GM21717 (cell line): ENCODE data around the gene CENPP.

ENCODE experiments used
- ATAC-seq: cut with Tn5 transposase; IDR thresholded peaks from one replicate; pipeline ENCODE4 v1.9.1; 2021; ENCODE audit warnings: mild to moderate bottlenecking, moderate library complexity; ENCODE audit not compliant: unreplicated experiment

The CENPP gene

DNA sequence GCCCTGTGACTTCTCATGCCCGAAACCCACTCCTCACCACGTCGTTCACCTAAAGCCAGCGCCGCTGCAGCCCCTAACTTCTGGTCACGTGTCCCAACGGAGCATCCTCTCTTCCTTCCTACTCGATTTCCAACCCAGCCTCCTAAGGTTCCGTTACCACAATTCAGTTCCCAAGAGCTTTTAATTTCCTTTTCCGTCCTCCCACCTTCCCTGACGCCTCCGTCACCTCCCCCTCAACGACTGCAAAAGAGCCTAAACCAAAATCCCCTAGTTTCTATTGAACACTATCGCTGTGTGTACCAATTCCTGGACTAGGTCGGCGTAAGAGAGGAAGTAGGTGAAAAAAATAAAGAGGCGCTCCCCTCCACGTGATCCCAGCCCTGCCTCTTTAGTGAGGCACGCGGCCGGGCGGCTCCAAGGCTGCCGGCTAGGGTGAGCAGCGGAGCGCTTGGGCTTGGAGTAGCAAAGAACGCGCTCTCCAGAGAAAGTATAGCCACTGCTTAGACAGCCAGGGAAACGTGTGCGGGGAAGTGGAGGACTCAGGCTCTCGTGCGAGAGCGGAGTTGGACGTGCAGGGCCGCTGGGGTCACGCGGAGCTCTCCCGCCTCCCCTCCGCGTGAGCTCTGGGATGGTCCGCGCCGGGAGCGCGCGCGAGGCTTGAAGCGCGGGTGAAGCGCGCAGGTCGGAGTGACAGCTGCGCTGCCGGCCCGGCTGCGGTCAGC lies at the start of gene CENPP, which contains the start of gene NOL8:
Gene CENPP, plus strand, starts transcription at position 685 of the 722 bp plus-strand sequence.
Gene NOL8, minus strand, starts transcription at position 82 of the 722 bp plus-strand sequence. CDS start 1,189 bp downstream, outside the sequence.
- peak; percentile 92 for ATAC-seq

DNA sequence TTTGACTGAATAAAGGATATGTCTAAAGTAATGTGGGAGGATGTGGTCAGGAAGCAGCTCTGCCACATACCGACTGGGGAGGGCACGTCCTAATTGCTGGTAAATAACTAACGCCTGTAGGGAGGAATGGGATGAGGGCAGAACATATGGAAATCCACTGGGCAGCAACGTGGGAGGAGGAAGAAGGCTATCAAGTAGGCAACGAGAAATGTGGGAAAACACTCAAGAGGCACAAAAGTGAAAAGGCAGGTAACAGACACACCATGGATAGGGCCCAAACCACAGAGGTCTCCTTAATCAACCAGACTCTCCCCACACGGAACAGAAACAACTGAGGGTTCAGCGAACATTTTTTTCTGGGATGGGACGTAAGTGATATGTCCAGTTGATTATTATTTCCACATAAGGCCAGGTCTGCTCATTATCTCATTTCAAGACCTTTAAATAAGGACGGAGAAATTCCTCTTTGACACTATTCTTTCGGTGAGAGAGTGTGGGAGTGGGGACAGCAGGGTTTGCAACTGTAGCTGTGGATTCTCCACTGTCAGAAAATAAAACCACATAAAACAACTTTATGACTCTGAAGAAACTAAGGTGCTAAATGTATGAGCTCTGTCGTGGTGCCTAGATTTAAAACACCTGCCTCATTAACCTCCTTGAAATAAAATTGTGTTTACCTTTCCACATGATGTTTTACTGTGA lies 49.3 kb upstream of the CENPP start:
- no peak for ATAC-seq

DNA sequence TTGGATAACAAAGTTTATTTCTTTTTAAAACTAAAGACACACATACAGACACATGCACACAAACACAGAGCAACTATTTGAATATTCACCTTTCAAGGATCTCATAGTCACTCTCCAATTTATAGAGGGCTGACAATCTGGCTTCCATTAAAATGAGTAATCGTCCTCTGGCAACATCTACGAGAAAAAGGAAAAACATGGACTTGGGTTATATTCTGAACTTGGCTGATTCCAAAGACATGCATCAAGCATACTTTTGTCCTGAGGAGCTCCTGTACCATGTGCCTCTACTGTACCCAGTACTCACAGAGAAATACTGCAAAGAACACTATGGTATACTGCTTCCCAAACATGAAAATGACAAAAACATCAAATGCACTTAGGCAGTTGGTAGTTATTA lies 47.6 kb upstream of the CENPP start:
- no peak for ATAC-seq

DNA sequence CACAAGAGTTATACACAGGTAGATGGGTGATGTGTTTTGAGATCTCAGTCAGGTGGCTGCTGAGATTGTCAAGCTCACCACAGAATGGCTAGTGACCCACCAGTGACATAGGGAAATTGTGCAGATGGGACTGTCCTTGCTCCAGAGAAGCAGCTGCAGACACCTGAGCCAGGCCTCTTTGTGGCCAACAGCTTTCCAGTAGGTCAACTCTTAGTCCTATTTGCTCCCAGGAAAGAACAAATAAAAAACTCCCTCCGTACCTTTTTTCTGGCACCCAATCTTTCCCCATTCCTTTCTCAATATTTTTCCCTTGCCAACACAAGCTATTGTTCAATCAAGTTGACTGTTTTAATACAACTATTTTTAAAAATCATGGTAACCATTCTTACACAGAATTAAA lies 46.5 kb upstream of the CENPP start:
- no peak for ATAC-seq

DNA sequence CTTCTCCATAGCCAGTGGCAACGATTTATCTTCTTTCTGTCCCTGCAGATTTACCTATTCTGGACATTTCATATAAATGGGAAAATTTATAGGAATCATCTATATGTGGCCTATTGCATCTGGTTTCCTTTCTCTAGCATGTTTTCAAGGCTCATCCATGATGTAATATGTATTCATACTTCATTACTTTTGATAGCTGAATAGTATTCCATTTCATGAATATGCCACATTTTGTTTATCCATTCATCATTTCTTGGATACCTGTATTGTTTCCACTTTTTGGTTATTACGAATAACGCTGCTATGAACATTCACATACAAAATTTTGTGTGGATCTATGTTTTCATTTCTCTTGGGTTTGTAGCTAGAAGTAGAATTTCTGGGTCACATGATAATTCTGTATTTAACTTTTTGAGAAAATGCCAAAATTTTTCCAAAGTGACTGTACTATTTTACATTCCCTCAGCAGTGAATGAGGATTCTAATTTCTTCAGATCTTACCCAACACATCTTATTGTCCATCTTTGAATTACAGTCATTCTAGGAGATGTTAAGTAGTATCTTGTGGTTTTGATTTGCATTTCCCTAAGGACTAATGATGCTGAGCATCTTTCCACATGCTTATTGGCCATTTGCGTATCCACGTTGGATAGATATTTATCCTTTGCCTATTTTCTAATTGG lies 35.9 kb upstream of the CENPP start:
- ATAC-seq, result no peak

DNA sequence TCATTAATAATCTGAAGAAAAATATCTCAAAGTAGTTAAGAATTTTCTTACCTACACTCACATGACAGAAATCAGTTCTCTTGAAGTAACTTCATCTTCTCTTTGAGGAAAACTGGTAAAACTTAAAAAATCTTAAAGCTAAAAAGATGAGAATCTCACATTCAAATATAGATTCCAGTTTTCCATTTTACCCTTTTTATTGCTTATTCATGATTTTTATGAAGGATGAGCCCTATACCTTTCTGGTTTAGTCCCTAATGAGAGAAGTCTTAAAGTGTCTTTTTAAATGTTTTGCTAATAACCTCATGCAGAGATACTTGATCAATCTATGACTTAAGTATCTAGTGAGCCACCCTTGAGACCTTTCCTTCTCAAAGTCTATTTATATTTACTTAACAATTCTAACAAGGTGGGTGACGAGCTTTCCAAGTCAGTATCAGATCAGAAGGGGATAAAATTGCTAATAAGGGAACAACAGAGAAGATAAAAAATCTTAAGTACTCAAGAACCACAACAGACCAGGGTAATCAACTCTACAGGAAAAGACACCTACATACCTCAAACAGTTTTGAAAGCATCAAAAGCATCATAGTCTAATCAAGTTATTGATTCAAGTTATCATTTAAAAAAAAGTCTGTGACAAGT lies 34.8 kb upstream of the CENPP start:
- no peak for ATAC-seq

DNA sequence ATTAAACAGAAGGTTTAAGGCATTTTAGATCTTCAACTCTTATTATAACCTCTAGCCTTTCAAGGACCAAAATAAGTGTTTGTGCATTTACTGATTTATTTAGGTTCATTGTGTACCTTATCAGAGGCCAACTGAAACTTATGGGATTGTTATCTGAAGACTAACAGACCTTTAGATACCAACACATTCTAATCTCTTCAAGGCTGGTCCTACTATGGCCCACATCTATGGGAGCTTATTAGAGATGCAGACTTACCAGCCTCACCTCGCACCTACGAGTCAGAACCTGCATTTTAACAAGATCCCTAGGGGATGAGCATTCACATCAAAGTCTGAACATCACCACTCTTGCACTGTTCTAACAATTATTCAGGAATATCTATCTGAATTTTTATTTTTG lies 34.2 kb upstream of the CENPP start:
- ATAC-seq, result no peak

DNA sequence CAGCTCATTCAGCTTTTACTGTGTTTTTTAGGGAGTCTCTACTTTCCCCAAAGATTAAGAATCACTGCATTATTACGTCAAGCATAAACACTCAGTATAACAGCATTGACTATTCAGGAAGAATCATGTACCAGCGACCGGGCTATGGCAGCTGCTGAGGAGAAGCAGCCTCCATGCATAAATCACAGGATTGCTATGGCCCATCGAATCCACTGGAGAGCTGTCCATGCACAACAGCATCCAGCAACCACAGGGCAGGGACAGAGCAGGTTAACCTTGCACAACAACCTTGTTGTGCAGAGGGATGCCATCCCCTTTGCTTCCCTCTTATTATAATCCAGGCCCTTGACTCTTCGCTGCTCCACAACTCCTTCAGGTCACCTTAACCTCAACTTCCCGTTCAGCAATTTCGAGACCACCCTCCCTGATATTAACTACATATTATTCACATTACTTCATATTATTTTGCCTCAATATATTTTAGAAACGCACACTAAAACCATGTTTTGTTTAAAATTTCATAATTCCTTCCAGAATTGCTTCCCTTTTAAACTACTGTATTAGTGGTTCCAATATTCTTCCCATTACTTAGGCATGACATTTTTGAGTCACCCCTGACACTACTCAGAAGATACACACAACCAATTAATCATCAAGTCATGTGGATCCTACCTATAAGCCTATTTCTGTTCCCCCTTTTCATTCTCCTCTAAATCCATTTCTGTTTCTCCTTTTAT lies 33.2 kb upstream of the CENPP start:
- no peak for ATAC-seq

DNA sequence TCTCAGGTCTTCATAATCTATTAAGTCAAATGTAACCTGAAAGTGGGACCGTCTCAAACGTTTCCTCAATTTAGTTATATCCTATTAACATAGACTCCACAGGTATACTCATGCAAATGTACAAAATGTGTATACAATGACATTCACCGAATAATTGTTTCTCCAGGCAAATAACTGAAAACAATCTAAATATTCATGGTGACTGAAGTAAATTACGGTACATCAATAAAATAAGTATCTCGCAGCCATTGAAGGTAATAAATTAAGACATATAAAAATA lies 32.7 kb upstream of the CENPP start:
- no peak for ATAC-seq

DNA sequence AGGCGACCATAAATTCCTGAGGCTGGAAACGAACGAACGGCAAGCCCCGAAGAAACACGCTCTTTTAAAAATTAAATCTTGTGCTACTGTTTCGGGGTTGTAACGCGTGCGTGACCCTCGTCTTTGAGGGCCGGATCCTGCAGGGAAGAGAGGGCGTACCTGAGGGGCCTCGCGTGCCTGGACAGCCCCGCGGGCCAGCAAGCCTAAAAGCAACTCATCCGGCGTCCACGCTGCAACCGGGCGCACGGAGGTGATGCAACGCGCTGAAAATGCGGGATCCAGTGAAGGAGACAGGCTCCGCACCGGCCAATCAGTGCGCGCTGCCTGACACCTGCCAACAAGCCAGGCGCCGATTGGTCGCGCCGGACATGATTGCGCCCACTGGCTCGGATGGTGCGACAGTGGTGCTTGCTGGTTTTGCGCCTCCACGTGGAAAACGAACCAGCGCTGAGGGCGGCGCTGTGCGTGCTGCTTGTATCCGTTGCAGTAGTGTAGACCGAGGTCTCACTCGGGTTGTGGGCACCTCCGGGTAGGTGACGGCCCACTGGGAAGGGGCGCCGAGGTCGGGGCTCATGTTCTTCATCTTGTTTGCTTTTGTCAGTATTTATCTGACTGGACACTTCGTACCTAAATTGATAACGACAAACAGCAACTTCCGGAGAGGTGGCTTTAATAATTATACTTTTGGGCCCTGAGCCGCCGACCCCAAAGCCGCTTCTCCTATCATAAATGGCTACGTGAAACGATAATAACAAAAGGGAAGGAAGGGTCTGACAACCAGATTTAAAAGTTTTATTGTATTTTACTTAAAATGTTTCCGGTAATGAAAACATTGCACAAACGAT lies 32.1 kb upstream of the CENPP start, which contains the start of gene IARS1:
Gene IARS1, minus strand, starts transcription at position 246 of the 845 bp plus-strand sequence. CDS start 4,278 bp downstream, outside the sequence.
- peak; percentile 95 for ATAC-seq

DNA sequence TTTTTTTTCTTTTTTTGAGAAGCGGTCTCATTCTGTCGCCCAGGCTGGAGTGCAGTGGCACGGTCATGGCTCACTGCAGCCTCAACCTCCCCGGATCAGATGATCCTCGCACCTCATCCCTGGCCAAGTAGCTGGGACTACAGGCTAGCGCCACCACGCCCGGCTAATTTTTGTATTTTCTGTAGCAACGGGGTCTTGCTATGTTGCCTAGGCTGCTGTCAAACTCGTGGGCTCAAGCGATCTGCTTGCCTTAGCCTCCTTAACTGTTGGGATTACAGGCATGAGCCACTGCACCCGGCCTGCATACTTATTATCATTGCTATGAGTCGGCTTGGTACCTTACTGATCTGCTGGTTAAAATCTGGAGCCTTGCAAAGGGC lies 31.5 kb upstream of the CENPP start:
- ATAC-seq, result no peak

DNA sequence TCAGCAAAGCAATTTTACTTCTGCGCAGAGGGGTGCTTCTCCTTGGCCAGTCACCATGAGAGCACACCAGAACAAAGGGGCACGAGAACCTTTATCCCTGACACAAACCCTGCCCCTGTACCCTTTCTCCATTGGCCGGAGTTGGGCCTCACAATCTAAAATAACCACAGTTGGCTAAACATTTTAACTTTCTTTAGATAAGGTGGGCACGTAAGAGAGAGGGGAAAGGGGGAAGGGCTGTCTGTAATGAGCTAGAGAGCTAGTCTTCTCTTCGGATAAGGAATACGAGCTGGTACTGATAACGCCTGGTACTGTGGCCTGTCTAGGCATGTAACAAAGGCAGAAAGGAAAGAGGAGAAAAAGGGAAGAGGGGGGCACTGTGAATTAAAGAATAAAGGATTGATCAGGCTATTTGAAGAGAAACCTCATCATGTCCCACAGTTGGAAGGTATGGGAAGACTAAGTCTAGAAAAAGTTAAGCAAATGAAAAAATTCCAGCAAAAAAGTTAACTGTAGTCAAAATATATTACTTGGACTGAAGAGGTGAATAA lies 30.4 kb upstream of the CENPP start:
- no peak for ATAC-seq

DNA sequence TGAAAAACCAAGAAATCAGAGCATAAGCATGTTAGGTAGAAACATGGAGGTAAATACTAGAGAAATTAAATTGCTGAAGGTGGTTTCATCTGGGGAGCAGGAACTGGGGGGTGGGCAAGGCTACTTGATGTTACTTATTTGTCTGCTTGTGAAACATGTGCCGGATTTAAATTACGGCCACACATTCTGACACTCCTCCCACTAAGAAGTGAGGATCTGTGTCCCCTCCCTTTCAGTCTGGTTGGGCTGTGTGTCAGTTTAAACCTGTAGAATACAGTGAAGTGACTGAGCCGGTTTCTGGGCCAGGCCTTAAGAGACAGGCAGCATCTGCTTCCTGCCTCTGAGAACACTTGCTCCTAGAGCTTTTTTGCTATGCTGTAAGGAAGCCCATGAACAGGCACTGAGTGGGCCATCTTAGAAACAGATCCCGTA lies 29.9 kb upstream of the CENPP start:
- no peak for ATAC-seq

DNA sequence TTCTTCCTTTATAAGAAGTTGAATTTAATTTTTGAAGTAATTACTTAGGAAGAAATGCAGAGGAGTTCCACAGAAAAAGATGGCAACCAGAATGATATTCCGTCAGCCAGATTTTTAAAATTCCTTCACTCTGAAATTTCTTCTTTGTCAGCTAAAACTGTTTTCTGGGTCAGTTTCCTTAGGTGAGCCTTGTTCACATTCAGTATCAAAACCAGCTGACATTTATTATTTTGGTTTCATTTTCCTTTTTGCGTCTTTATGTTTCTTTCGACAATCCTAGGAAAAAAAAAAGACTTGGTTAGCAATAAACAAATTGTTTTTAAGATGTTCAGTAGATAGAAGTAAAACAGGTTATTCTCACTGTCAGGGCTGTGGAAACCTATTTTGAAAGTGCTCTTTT lies 28.1 kb upstream of the CENPP start:
- no peak for ATAC-seq

DNA sequence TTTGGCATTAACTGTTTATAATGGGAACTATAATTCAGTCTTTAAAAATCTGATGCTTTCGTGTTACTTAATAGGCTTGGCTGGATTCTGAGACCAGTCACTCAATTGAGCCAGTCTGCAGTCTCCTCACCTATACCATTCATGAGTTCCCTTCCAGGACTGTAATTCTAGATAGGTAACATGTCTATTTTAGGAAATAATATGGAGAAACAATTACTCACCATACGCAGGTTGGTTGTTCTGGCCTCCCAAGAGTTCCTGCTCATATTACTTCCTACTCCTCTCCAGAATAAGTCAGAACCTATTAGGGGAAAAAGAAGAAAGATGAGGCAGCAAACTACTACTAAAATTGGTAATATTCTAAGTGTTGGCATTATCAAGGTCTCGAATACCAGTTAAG lies 27.7 kb upstream of the CENPP start:
- ATAC-seq, result no peak

DNA sequence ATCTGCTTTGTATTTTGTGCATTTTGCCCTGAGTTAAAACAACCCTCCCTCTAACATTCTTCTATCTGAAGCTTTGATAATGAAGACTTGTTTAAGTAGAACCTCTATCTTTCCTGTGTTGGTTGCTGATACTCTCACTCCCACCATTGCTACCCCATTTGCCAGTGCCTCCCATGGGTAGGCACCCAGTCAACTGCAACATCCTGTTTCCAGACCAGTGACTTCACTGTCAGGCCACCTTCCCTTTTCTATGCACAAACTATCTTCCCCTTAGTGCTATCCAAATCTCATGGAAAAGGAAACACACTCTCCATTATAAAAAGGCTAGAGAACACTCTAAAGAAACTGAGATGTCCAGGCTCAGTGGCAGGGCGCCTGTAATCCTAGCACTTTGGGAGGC lies 26.6 kb upstream of the CENPP start:
- ATAC-seq, result no peak

DNA sequence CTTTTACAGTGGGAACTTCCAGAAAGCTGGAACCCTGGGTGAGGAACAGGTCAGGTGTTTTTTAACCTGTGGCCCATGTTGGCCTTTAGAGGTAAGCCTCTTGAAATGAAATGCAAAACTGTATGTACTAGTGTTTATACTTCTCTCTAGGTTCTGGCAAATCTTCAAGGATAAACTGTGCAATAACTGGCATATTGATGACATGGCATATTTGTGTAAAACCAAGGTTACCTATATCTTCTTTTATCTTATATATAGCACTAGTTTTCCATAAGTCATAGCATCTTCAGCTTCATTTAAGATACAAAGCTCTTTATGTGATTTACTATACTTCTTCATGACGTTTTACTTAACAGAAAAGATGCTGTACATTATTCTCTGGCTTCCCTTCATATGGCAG lies 24.8 kb upstream of the CENPP start:
- ATAC-seq, result no peak

DNA sequence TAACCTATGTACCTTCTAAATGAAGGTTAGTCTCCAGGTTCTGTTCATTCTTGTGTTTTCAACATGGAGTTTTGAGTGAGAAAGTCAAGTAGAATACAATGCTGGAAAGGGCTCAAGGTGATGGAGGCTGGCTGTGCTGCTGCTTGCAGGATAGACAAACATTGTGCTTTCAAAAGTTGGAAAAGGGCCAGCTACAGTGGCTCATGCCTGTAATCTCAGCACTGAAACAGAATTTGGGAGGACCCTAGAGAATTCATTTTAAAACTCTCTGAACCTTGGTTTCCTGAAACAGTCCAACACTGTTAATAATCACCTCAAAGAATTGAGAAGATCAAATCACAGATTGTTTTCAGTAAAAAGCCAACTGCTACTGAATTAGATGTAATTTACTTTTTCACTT lies 16.9 kb upstream of the CENPP start:
- no peak for ATAC-seq

DNA sequence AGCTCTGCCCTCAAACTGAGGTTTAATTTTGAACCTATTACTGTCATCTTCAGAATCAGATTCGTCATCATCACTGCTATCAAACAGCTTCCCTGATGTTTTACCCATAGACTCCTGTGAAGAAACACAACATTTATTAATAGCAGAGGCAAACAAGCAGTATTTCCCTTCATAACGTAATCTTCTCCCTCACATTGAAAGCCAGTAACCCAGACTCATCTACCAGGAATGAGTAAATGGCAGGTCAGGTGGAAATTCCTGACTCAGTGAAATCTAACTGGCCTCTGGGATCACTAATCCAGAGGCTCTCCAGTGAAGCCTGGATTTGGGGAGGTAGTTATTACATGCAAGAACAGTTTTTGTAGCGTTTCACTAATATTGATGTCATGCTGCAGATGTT lies 15.2 kb upstream of the CENPP start:
- no peak for ATAC-seq
